SK-N-SH (cell line): ENCODE measurements around the gene ARR3. TPM values are rescaled to one million over a fixed set of nuclear protein-coding genes. Genes with fewer than 3 reads are reported as not detected.

Experiments
- CTCF ChIA-PET: fragments of 300-600, 350-600 bp; formaldehyde crosslinking; extraction: SDS; loops from one replicate; lab custom pipeline; 2021; lab: Yijun Ruan, JAX
- POLR2A ChIA-PET: fragments of 350-600 bp; sonication (Branson Sonifier 250); formaldehyde crosslinking; extraction: SDS; loops from one replicate; lab custom pipeline; 2020; ENCODE audit warnings: antibody characterized with exemption, inconsistent platforms; lab: Yijun Ruan, JAX
- DNase-seq: peaks from one replicate; pipeline ENCODE4 v3.0.0; 2012
- H2AFZ ChIP-seq: fragments of 200-600 bp; sonication (generic); 2 replicates; pipeline ENCODE4 v1.8.1; 2016; ENCODE audit warnings: antibody characterized with exemption, mild to moderate bottlenecking, low read depth
- H3F3A ChIP-seq: fragments of 200-600 bp; sonication (generic); replicated peaks from 2 replicates; pipeline ENCODE3; 2016; ENCODE audit warnings: antibody characterized with exemption, mild to moderate bottlenecking; ENCODE audit not compliant: insufficient read depth
- H3K27ac ChIP-seq, 2 experiments: fragments of 200-500 bp in 1 of 2; fragments of 200-600 bp in 1 of 2; sonication (Bioruptor generic) in 1 of 2; sonication (generic), shearing (Covaris generic) in 1 of 2; 2 replicates each; pipeline versions ENCODE4 v1.5.1 to v1.6.1; 2014 to 2016; ENCODE audit warnings: low read depth in 2 of 2, inconsistent platforms in 1 of 2, low read length in 1 of 2, mild to moderate bottlenecking in 1 of 2, mixed read lengths in 1 of 2
- H3K27me3 ChIP-seq: fragments of 200-600 bp; sonication (generic), shearing (Covaris generic); 2 replicates; pipeline ENCODE4 v1.6.1; 2016; ENCODE audit warnings: mixed run types; ENCODE audit not compliant: insufficient read depth
- H3K36me3 ChIP-seq, 2 experiments: fragments of 200-500 bp in 1 of 2; fragments of 200-600 bp in 1 of 2; sonication (Bioruptor generic) in 1 of 2; sonication (generic) in 1 of 2; replicated peaks in 1 of 2; 2 replicates each; pipeline versions ENCODE3 to v1.5.1; 2014 to 2016; ENCODE audit warnings: low read length in 1 of 2, mild to moderate bottlenecking in 1 of 2; ENCODE audit not compliant: insufficient read depth in 2 of 2, control insufficient read depth in 1 of 2
- H3K4me1 ChIP-seq, 2 experiments: fragments of 200-500 bp in 1 of 2; fragments of 200-600 bp in 1 of 2; sonication (Bioruptor generic) in 1 of 2; sonication (generic), shearing (Covaris generic) in 1 of 2; 2 replicates each; pipeline versions ENCODE4 v1.5.1 to v1.6.1; 2014 to 2016; ENCODE audit warnings: low read depth in 1 of 2, low read length in 1 of 2, mixed run types in 1 of 2; ENCODE audit not compliant: insufficient read depth in 2 of 2, control insufficient read depth in 1 of 2
- H3K4me2 ChIP-seq: fragments of 200-600 bp; sonication (generic), shearing (Covaris generic); 2 replicates; pipeline ENCODE4 v1.6.1; 2017; ENCODE audit warnings: mixed run types
- H3K4me3 ChIP-seq, 2 experiments: fragments of 200-500 bp in 1 of 2; fragments of 200-600 bp in 1 of 2; sonication (Bioruptor generic) in 1 of 2; sonication (generic), shearing (Covaris generic) in 1 of 2; 2 replicates each; pipeline versions ENCODE4 v1.5.1 to v1.8.1; 2014 to 2016; ENCODE audit warnings: low read depth in 2 of 2, inconsistent platforms in 1 of 2, low read length in 1 of 2, mild to moderate bottlenecking in 1 of 2, mixed read lengths in 1 of 2, moderate library complexity in 1 of 2
- H3K79me2 ChIP-seq: fragments of 200-600 bp; sonication (generic); 2 replicates; pipeline ENCODE4 v1.8.1; 2017; ENCODE audit warnings: mild to moderate bottlenecking; ENCODE audit not compliant: insufficient read depth
- H3K9ac ChIP-seq: fragments of 200-600 bp; sonication (generic); 2 replicates; pipeline ENCODE4 v1.6.1; 2017; ENCODE audit warnings: mixed run types
- H3K9me2 ChIP-seq: fragments of 200-600 bp; sonication (generic); 2 replicates; pipeline ENCODE4 v1.6.1; 2017; ENCODE audit warnings: mixed run types
- H3K9me3 ChIP-seq: fragments of 200-600 bp; sonication (generic); 2 replicates; pipeline ENCODE4 v1.6.1; 2017; ENCODE audit warnings: mixed run types, mild to moderate bottlenecking, moderate library complexity
- H4K20me1 ChIP-seq: fragments of 200-600 bp; sonication (generic); 2 replicates; pipeline ENCODE4 v1.6.1; 2017; ENCODE audit warnings: mild to moderate bottlenecking, mixed run types; ENCODE audit not compliant: insufficient read depth
- EP300 ChIP-seq, 2 experiments: IDR thresholded peaks; 2 replicates each; pipeline versions ENCODE4 v1.4.0 to v1.6.1; 2012; ENCODE audit warnings: borderline replicate concordance in 1 of 2, low read depth in 1 of 2, low read length in 1 of 2
- FOSL2 ChIP-seq: IDR thresholded peaks from 2 replicates; pipeline ENCODE4 v1.4.0; 2012; ENCODE audit warnings: low read depth, mild to moderate bottlenecking, moderate library complexity, borderline replicate concordance
- FOXJ3 ChIP-seq: sonication (generic); formaldehyde crosslinking; IDR thresholded peaks from 2 replicates; pipeline ENCODE4 v1.5.1; 2020; ENCODE audit warnings: mild to moderate bottlenecking, missing genetic modification reagents
- GATA2 ChIP-seq: sonication (generic); formaldehyde crosslinking; IDR thresholded peaks from 2 replicates; pipeline ENCODE4 v1.5.0; 2020; ENCODE audit warnings: mild to moderate bottlenecking, missing genetic modification reagents
- MEF2A ChIP-seq: IDR thresholded peaks from 2 replicates; pipeline ENCODE4 v1.4.0; 2012; ENCODE audit warnings: low read depth, borderline replicate concordance
- NFIC ChIP-seq: IDR thresholded peaks from 2 replicates; pipeline ENCODE4 v1.4.0; 2012; ENCODE audit warnings: borderline replicate concordance
- NRF1 ChIP-seq: IDR thresholded peaks from 2 replicates; pipeline ENCODE4 v1.6.1; 2012; ENCODE audit warnings: low read depth, mild to moderate bottlenecking, low read length
- POLR2AphosphoS5 ChIP-seq: IDR thresholded peaks from 2 replicates; pipeline ENCODE4 v1.6.1; 2012; ENCODE audit warnings: low read depth, low read length
- RCOR1 ChIP-seq: fragments of 150-350 bp; IDR thresholded peaks from 2 replicates; pipeline ENCODE4 v1.6.1; 2017; ENCODE audit warnings: antibody characterized with exemption, low read length
- SIN3A ChIP-seq: IDR thresholded peaks from 2 replicates; pipeline ENCODE4 v1.6.1; 2012; ENCODE audit warnings: low read depth, mild to moderate bottlenecking, low read length, moderate library complexity, borderline replicate concordance
- TCF12 ChIP-seq: IDR thresholded peaks from 2 replicates; pipeline ENCODE4 v1.4.0; 2012
- WGBS: methylation state at CpG from one replicate; pipeline ENCODE4 v1.1.6; 2017; ENCODE audit warnings: low lambda C conversion rate; 5-methylcytosine and 5-hydroxymethylcytosine counted together
- polyA plus RNA-seq, 3 experiments: library from polyadenylated mRNA; depleted of rRNA; stranded (reverse); fragments of >200 nt; gene quantifications; 2 replicates each; pipeline ENCODE4 v1.2.3, GENCODE V29; 2012
- TF ChIP-seq, protein P1 (sequence below): IDR thresholded peaks from 2 replicates; pipeline ENCODE4 v1.4.0; 2012; ENCODE audit warnings: low read depth, borderline replicate concordance
- TF ChIP-seq, protein P2 (sequence below): IDR thresholded peaks from 2 replicates; pipeline ENCODE4; 2012

Gene ARR3
- polyA plus RNA-seq, 1 of the 3 experiments (the other 2 are of a cell fraction): not detected

DNA sequence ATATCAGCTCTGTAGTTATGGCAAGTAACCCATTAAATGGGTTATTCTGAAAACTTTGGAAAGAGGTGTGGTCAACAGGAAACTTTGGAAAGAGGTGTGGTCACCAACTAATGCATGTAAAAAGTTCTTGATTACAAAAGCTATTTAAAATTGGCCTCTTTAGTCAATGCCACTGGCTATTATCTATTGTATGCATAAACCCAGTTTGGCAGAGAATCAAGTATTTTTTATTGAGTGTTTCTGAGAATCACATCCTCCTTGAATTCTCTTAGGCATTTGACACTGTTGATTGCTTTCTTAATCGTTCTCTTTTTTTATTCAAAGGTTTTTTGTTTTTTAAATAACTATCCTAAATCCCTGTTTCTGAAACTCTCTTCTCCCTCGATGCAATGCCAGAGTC, 15.6 kb upstream of the ARR3 start (continued):
- TF ChIP-seq POLR2AphosphoS5 (no peak), SIN3A (no peak), NFIC (no peak), GATA2 (CRISPR knock-in tag) (no peak)
- TF ChIP-seq, protein P1, sequence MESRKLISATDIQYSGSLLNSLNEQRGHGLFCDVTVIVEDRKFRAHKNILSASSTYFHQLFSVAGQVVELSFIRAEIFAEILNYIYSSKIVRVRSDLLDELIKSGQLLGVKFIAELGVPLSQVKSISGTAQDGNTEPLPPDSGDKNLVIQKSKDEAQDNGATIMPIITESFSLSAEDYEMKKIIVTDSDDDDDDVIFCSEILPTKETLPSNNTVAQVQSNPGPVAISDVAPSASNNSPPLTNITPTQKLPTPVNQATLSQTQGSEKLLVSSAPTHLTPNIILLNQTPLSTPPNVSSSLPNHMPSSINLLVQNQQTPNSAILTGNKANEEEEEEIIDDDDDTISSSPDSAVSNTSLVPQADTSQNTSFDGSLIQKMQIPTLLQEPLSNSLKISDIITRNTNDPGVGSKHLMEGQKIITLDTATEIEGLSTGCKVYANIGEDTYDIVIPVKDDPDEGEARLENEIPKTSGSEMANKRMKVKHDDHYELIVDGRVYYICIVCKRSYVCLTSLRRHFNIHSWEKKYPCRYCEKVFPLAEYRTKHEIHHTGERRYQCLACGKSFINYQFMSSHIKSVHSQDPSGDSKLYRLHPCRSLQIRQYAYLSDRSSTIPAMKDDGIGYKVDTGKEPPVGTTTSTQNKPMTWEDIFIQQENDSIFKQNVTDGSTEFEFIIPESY: no peak

- no peak overlapping the region for H3K27ac ChIP-seq
- no peaks in the 10 kb centered on the region for H3K9me2 ChIP-seq
- CTCF ChIA-PET: no interaction called here
- H2AFZ ChIP-seq: no peak overlapping the region
- no peaks in the 10 kb centered on the region for H3K79me2 ChIP-seq
- no peaks in the 10 kb centered on the region for H3K4me1 ChIP-seq
- POLR2A ChIA-PET: no interaction called here
- H3F3A ChIP-seq: no peaks in the 10 kb centered on the region
- H3K4me3 ChIP-seq: no peak overlapping the region
- H3K9ac ChIP-seq: no peak overlapping the region
- no peaks in the 10 kb centered on the region for H3K27me3 ChIP-seq
- H3K4me2 ChIP-seq: no peak overlapping the region
- no peaks in the 10 kb centered on the region for H3K36me3 ChIP-seq
- TF ChIP-seq TCF12: no peak
- no peak for TF ChIP-seq NRF1
- no peak for TF ChIP-seq EP300 (IDR thresholded peaks at IDR 0.05; ENCODE audit: borderline replicate concordance in 1 of 2, low read depth in 1 of 2, low read length in 1 of 2)
- no peak for TF ChIP-seq POLR2AphosphoS5
- no peaks in the 10 kb centered on the region for H3K9me3 ChIP-seq
- WGBS: 25% methylated on average over 3 of the region's 3 CpGs
- H4K20me1 ChIP-seq: no peaks in the 10 kb centered on the region
- DNase-seq: no peak
Observed at GRCh38 chrX:70253377-70254062, 14.6 kb upstream of the ARR3 start.

DNA sequence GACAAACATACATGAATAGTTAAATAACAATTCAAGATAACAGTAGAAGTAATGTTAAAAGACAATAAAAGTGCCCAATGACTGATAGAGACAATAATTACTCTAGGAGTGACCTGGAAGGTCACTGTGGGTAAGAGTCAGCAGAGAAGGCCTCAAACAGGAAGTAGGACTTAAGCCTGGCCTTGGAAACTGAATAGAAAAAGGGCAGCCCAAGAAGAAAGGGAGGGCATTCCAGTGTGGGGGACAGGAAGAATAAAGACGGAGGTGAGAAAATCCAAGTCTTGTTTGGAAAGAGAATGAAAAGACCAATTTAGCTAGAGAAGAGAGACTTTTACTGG, 14.1 kb upstream of the ARR3 start:
- Histone ChIP-seq H2AFZ (no peak overlapping the region), H3K4me1 (no peaks in the 10 kb centered on the region), H3K4me2 (no peak overlapping the region), H3K27ac (no peak overlapping the region), H3K79me2 (no peaks in the 10 kb centered on the region), H3K9me2 (no peaks in the 10 kb centered on the region), H3F3A (no peaks in the 10 kb centered on the region), H3K36me3 (no peaks in the 10 kb centered on the region), H3K9ac (no peak overlapping the region), H3K9me3 (no peaks in the 10 kb centered on the region), H3K27me3 (no peaks in the 10 kb centered on the region; the same call in 1 of the 2 replicates), H4K20me1 (no peaks in the 10 kb centered on the region), H3K4me3 (no peak overlapping the region)
- CTCF ChIA-PET: no interaction called here
- no peak for DNase-seq
- POLR2A ChIA-PET: no interaction called here
- 52% methylated on average over 1 of the region's 1 CpG for WGBS
- TF ChIP-seq RCOR1: no peak
- no peak for TF ChIP-seq MEF2A
- no peak for TF ChIP-seq FOXJ3 (CRISPR knock-in tag)
- TF ChIP-seq, protein P2, sequence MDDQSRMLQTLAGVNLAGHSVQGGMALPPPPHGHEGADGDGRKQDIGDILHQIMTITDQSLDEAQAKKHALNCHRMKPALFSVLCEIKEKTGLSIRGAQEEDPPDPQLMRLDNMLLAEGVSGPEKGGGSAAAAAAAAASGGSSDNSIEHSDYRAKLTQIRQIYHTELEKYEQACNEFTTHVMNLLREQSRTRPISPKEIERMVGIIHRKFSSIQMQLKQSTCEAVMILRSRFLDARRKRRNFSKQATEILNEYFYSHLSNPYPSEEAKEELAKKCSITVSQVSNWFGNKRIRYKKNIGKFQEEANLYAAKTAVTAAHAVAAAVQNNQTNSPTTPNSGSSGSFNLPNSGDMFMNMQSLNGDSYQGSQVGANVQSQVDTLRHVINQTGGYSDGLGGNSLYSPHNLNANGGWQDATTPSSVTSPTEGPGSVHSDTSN: no peak
- no peak for TF ChIP-seq FOSL2
